HEK293T (cell line): ENCODE measurements around the gene SCUBE3.

Experiments
- CTCF ChIA-PET: fragments of 350-600 bp; formaldehyde crosslinking; extraction: SDS; loops from one replicate; lab custom pipeline; 2021; ENCODE audit warnings: antibody characterized with exemption, inconsistent platforms; lab: Yijun Ruan, JAX
- POLR2A ChIA-PET: fragments of 350-600 bp; formaldehyde crosslinking; extraction: SDS; loops from one replicate; lab custom pipeline; 2020; ENCODE audit warnings: antibody characterized with exemption, inconsistent platforms; lab: Yijun Ruan, JAX
- DNase-seq: peaks from one replicate; pipeline ENCODE4 v3.0.0; 2012; ENCODE audit warnings: mixed read lengths; ENCODE audit errors: extremely low spot score
- ARNT ChIP-seq: fragments of 450-650 bp; IDR thresholded peaks from 2 replicates; pipeline ENCODE4 v1.6.1; 2017; ENCODE audit warnings: mild to moderate bottlenecking
- BHLHE40 ChIP-seq: fragments of 450-650 bp; IDR thresholded peaks from 2 replicates; pipeline ENCODE4 v1.6.1; 2016; ENCODE audit warnings: mild to moderate bottlenecking, moderate library complexity, borderline replicate concordance
- CTBP1 ChIP-seq: fragments of 450-650 bp; IDR thresholded peaks from 2 replicates; pipeline ENCODE4 v1.6.1; 2016; ENCODE audit warnings: borderline replicate concordance
- ELF4 ChIP-seq: fragments of 450-650 bp; IDR thresholded peaks from 2 replicates; pipeline ENCODE4 v1.6.1; 2017; ENCODE audit warnings: antibody characterized with exemption
- FOXA1 ChIP-seq: fragments of 450-650 bp; IDR thresholded peaks from 2 replicates; pipeline ENCODE4 v1.6.1; 2016; ENCODE audit warnings: mild to moderate bottlenecking
- FOXK2 ChIP-seq: fragments of 450-650 bp; IDR thresholded peaks from 2 replicates; pipeline ENCODE4 v1.6.1; 2016; ENCODE audit warnings: mild to moderate bottlenecking
- FOXM1 ChIP-seq: fragments of 450-650 bp; IDR thresholded peaks from 2 replicates; pipeline ENCODE4 v1.6.1; 2017; ENCODE audit warnings: mild to moderate bottlenecking, borderline replicate concordance
- HDGF ChIP-seq: fragments of 450-650 bp; IDR thresholded peaks from 2 replicates; pipeline ENCODE4 v1.6.1; 2017; ENCODE audit warnings: antibody characterized with exemption, borderline replicate concordance
- L3MBTL2 ChIP-seq: fragments of 450-650 bp; conservative IDR thresholded peaks from 2 replicates; pipeline ENCODE4 v1.6.1; 2016; ENCODE audit warnings: mild to moderate bottlenecking
- LEF1 ChIP-seq: fragments of 450-650 bp; IDR thresholded peaks from 2 replicates; pipeline ENCODE4 v1.6.1; 2017; ENCODE audit warnings: mild to moderate bottlenecking, borderline replicate concordance
- NFRKB ChIP-seq: fragments of 450-650 bp; IDR thresholded peaks from 2 replicates; pipeline ENCODE4 v1.6.1; 2016; ENCODE audit warnings: mild to moderate bottlenecking, moderate library complexity
- PKNOX1 ChIP-seq: fragments of 450-650 bp; IDR thresholded peaks from 2 replicates; pipeline ENCODE4 v1.6.1; 2016
- SP1 ChIP-seq: fragments of 450-650 bp; IDR thresholded peaks from 2 replicates; pipeline ENCODE4 v1.6.1; 2017
- SUZ12 ChIP-seq: fragments of 450-650 bp; IDR thresholded peaks from 2 replicates; pipeline ENCODE4 v1.6.1; 2016; ENCODE audit warnings: mild to moderate bottlenecking
- TARDBP ChIP-seq: fragments of 450-650 bp; IDR thresholded peaks from 2 replicates; pipeline ENCODE4 v1.6.1; 2016
- ZNF384 ChIP-seq: fragments of 450-650 bp; IDR thresholded peaks from 2 replicates; pipeline ENCODE4 v1.6.1; 2016

SCUBE3 gene

GRCh38 chr6:35202066-35202546 is 11.7 kb upstream of the SCUBE3 start:
- TF ChIP-seq ELF4, result no peak
- no peak for TF ChIP-seq FOXA1
- no peak for DNase-seq
- POLR2A ChIA-PET, result no interaction called here
- CTCF ChIA-PET, result interaction anchor here (0.8 kb wide), 1 partner anchor 62 kb away, joined by 4 read pairs; no protein-coding TSS in a partner anchor

- CTCF ChIA-PET, result interaction anchor here (0.6 to 0.8 kb wide), 2 partner anchors 28 to 63 kb away, joined by 3 to 4 read pairs; no protein-coding TSS in a partner anchor
- no peak for DNase-seq
- POLR2A ChIA-PET, result no interaction called here
- no peak for TF ChIP-seq TARDBP
These were observed 10.5 kb upstream of the SCUBE3 start for GRCh38 chr6:35203152-35203670.

GRCh38 chr6:35203680-35204079 is 10.1 kb upstream of the SCUBE3 start:
- DNase-seq, result no peak
- no peak for TF ChIP-seq CTBP1
- no peak for TF ChIP-seq BHLHE40
- no peak for TF ChIP-seq FOXK2
- no peak for TF ChIP-seq HDGF
- no peak for TF ChIP-seq ELF4
- no peak for TF ChIP-seq LEF1
- no peak for TF ChIP-seq FOXA1
- no peak for TF ChIP-seq ZNF384
- TF ChIP-seq TARDBP, result no peak
- TF ChIP-seq PKNOX1, result no peak
- TF ChIP-seq FOXM1, result no peak
- TF ChIP-seq ARNT, result no peak
- no peak for TF ChIP-seq NFRKB
- no peak for TF ChIP-seq SUZ12
- TF ChIP-seq SP1, result no peak
- CTCF ChIA-PET, result interaction anchor here (0.6 to 4.1 kb wide), 2 partner anchors 12 to 27 kb away, joined by 3 to 20 read pairs; partner anchors contain the start of gene SCUBE3
- POLR2A ChIA-PET, result no interaction called here

GRCh38 chr6:35206346-35206745 is 7.4 kb upstream of the SCUBE3 start:
- ChIA-PET POLR2A (interaction anchor here (0.7 kb wide), 1 partner anchor 15 kb away, joined by 3 read pairs; no protein-coding TSS in a partner anchor), CTCF (interaction anchor here (0.5 to 4.1 kb wide), 9 partner anchors 9 to 219 kb away, joined by 3 to 26 read pairs (median 5); partner anchors contain the start of gene SCUBE3)
- TF ChIP-seq ZNF384 (no peak), PKNOX1 (no peak), ELF4 (no peak), SP1 (no peak), TARDBP (no peak), LEF1 (no peak), FOXA1 (no peak), FOXK2 (no peak), L3MBTL2 (no peak), CTBP1 (no peak), SUZ12 (no peak), ARNT (no peak), HDGF (no peak), NFRKB (no peak), FOXM1 (no peak), BHLHE40 (no peak)
- no peak for DNase-seq

GRCh38 chr6:35208419-35208818 is 5.3 kb upstream of the SCUBE3 start:
- ChIA-PET CTCF (interaction anchor here (0.6 to 4.1 kb wide), 3 partner anchors 10 to 62 kb away, joined by 4 to 26 read pairs (median 4); no protein-coding TSS in a partner anchor), POLR2A (no interaction called here)
- TF ChIP-seq SP1 (no peak), FOXA1 (no peak), ELF4 (no peak), L3MBTL2 (no peak), LEF1 (no peak), CTBP1 (no peak), ZNF384 (no peak), HDGF (no peak), PKNOX1 (no peak), FOXM1 (no peak), TARDBP (no peak)
- no peak for DNase-seq

- ChIA-PET CTCF (interaction anchor here (0.6 to 1.5 kb wide), 2 partner anchors 11 to 62 kb away, joined by 4 read pairs; no protein-coding TSS in a partner anchor), POLR2A (no interaction called here)
- DNase-seq, result no peak
- TF ChIP-seq FOXA1, result no peak
- no peak for TF ChIP-seq HDGF
- TF ChIP-seq PKNOX1, result no peak
- TF ChIP-seq SUZ12, result no peak
- no peak for TF ChIP-seq FOXM1
- TF ChIP-seq ZNF384, result no peak
- TF ChIP-seq TARDBP, result no peak
- TF ChIP-seq ARNT, result no peak
These were observed 4.7 kb upstream of the SCUBE3 start for GRCh38 chr6:35209081-35209480.
